HG03460 (cell line): ENCODE results near the gene TDRD15.
"Not testable (repeated sequence)": the region's sequence is repeated elsewhere in the genome, so short reads cannot be mapped to it uniquely, and the experiment has no call there.

Experiments
- ATAC-seq: cut with Tn5 transposase; IDR thresholded peaks from one replicate; pipeline ENCODE4 v1.9.1; 2021; ENCODE audit not compliant: unreplicated experiment

TDRD15 gene

GRCh38 chr2:21123473-21124393, at the start of gene TDRD15:
TDRD15 (plus strand) TSS chr2:21123968; CDS start chr2:21137468, 13,500 bp downstream.
- ATAC-seq, result no peak

- ATAC-seq, result no peak
Observed at GRCh38 chr2:21078296-21078695, 45.5 kb upstream of the TDRD15 start.

- no peak for ATAC-seq
Observed at GRCh38 chr2:21083482-21083881, 40.3 kb upstream of the TDRD15 start.

GRCh38 chr2:21084401-21084800, 39.4 kb upstream of the TDRD15 start:
- ATAC-seq, result no peak

GRCh38 chr2:21092308-21092869, 31.4 kb upstream of the TDRD15 start:
- no peak for ATAC-seq

GRCh38 chr2:21095178-21095577, 28.6 kb upstream of the TDRD15 start:
- no peak for ATAC-seq

- no peak for ATAC-seq
Observed at GRCh38 chr2:21095714-21096113, 28.1 kb upstream of the TDRD15 start.

- ATAC-seq, result no peak
Observed at GRCh38 chr2:21096458-21096857, 27.3 kb upstream of the TDRD15 start.

- no peak for ATAC-seq
Observed at GRCh38 chr2:21097331-21097730, 26.4 kb upstream of the TDRD15 start.

- no peak for ATAC-seq
Observed at GRCh38 chr2:21098294-21098693, 25.5 kb upstream of the TDRD15 start.

GRCh38 chr2:21099281-21099907, 24.4 kb upstream of the TDRD15 start:
- no peak for ATAC-seq

GRCh38 chr2:21101514-21102155, 22.1 kb upstream of the TDRD15 start:
- not testable (repeated sequence) for ATAC-seq

- ATAC-seq, result no peak
Observed at GRCh38 chr2:21102356-21102755, 21.4 kb upstream of the TDRD15 start.

GRCh38 chr2:21103274-21103891, 20.4 kb upstream of the TDRD15 start:
- ATAC-seq, result no peak

- ATAC-seq, result no peak
Observed at GRCh38 chr2:21104030-21104660, 19.6 kb upstream of the TDRD15 start.

GRCh38 chr2:21111012-21111411, 12.8 kb upstream of the TDRD15 start:
- no peak for ATAC-seq

GRCh38 chr2:21117688-21118087, 6.1 kb upstream of the TDRD15 start:
- ATAC-seq, result no peak

- peak; percentile 69 for ATAC-seq
Observed at GRCh38 chr2:21118302-21118920, 5.4 kb upstream of the TDRD15 start.

- ATAC-seq, result no peak
Observed at GRCh38 chr2:21131861-21132260, 8.1 kb downstream of the TDRD15 start.

GRCh38 chr2:21135585-21135984, 11.8 kb downstream of the TDRD15 start:
- no peak for ATAC-seq
